Measurements from ENCODE around the gene SPART. TPM values are rescaled to one million over a fixed set of nuclear protein-coding genes. Genes with fewer than 3 reads are reported as not detected.

The SPART gene
- 100 to 1,000 TPM in 1 of 3 donors, 10 to 100 TPM in 2; 93.7 to 102 (median 99.2) TPM for polyA plus RNA-seq (ENCODE audit: insufficient read length in 3 of 3)

- DNase-seq (ENCODE audit: low read depth in 3 of 3, low spot score in 2 of 3): peak; percentile 81 to 86 (median 81)
Measured at GRCh38 chr13:36346222-36347083, at the start of gene SPART. Gene SPART (minus strand): TSS chr13:36346394. CDS start chr13:36335830, 10,564 bp downstream.

- no peak for DNase-seq (ENCODE audit: low read depth in 3 of 3, low spot score in 2 of 3)
Measured at GRCh38 chr13:36395280-36395679, 49.1 kb upstream of the SPART start.

GRCh38 chr13:36385489-36385888, 39.3 kb upstream of the SPART start:
- DNase-seq (ENCODE audit: low read depth in 3 of 3, low spot score in 2 of 3): no peak

- no peak for DNase-seq (ENCODE audit: low read depth in 3 of 3, low spot score in 2 of 3)
Measured at GRCh38 chr13:36382030-36382429, 35.8 kb upstream of the SPART start.

GRCh38 chr13:36377826-36378468, 31.8 kb upstream of the SPART start:
- DNase-seq (ENCODE audit: low read depth in 3 of 3, low spot score in 2 of 3): no peak

GRCh38 chr13:36374063-36374462, 27.9 kb upstream of the SPART start:
- no peak for DNase-seq (ENCODE audit: low read depth in 3 of 3, low spot score in 2 of 3)

GRCh38 chr13:36371185-36371584, 25.0 kb upstream of the SPART start:
- no peak for DNase-seq (ENCODE audit: low read depth in 3 of 3, low spot score in 2 of 3)

- no peak for DNase-seq (ENCODE audit: low read depth in 3 of 3, low spot score in 2 of 3)
Measured at GRCh38 chr13:36370108-36370429, 23.9 kb upstream of the SPART start.

GRCh38 chr13:36369268-36370107, 23.3 kb upstream of the SPART start:
- DNase-seq (ENCODE audit: low read depth in 3 of 3, low spot score in 2 of 3): no peak

GRCh38 chr13:36366031-36366430, 19.8 kb upstream of the SPART start:
- no peak for DNase-seq (ENCODE audit: low read depth in 3 of 3, low spot score in 2 of 3)

GRCh38 chr13:36363366-36363863, 17.2 kb upstream of the SPART start:
- DNase-seq (ENCODE audit: low read depth in 3 of 3, low spot score in 2 of 3): no peak

- no peak for DNase-seq (ENCODE audit: low read depth in 3 of 3, low spot score in 2 of 3)
Measured at GRCh38 chr13:36362914-36363313, 16.7 kb upstream of the SPART start.

- DNase-seq (ENCODE audit: low read depth in 3 of 3, low spot score in 2 of 3): no peak
Measured at GRCh38 chr13:36362251-36362650, 16.1 kb upstream of the SPART start.

GRCh38 chr13:36360903-36361302, 14.7 kb upstream of the SPART start:
- no peak for DNase-seq (ENCODE audit: low read depth in 3 of 3, low spot score in 2 of 3)

GRCh38 chr13:36359301-36359950, 13.2 kb upstream of the SPART start:
- DNase-seq (ENCODE audit: low read depth in 3 of 3, low spot score in 2 of 3): no peak

- no peak for DNase-seq (ENCODE audit: low read depth in 3 of 3, low spot score in 2 of 3)
Measured at GRCh38 chr13:36358175-36358718, 12.1 kb upstream of the SPART start.

GRCh38 chr13:36357692-36358091, 11.5 kb upstream of the SPART start:
- no peak for DNase-seq (ENCODE audit: low read depth in 3 of 3, low spot score in 2 of 3)

- no peak for DNase-seq (ENCODE audit: low read depth in 3 of 3, low spot score in 2 of 3)
Measured at GRCh38 chr13:36357231-36357630, 11.0 kb upstream of the SPART start.

GRCh38 chr13:36356058-36356457, 9.9 kb upstream of the SPART start:
- no peak for DNase-seq (ENCODE audit: low read depth in 3 of 3, low spot score in 2 of 3)

- no peak for DNase-seq (ENCODE audit: low read depth in 3 of 3, low spot score in 2 of 3)
Measured at GRCh38 chr13:36355632-36356031, 9.4 kb upstream of the SPART start.

Measured in right renal cortex interstitium (tissue), 3 donors.